MCF 10A (cell line): ENCODE measurements around the gene CC2D1A. TPM values are rescaled to one million over a fixed set of nuclear protein-coding genes. Genes with fewer than 3 reads are reported as not detected.

Experiments used
- BruUV-seq: library from RNA; stranded (reverse); fragments of 400-500 nt; replicated peaks from 2 replicates; lab custom pipeline; 2021; lab: Mats Ljungman, UMichigan
- CTCF ChIA-PET: fragments of 300-600 bp; sonication (Branson Sonifier 250); formaldehyde crosslinking; extraction: SDS; loops from one replicate; lab custom pipeline; 2021; ENCODE audit warnings: antibody characterized with exemption, inconsistent platforms; lab: Yijun Ruan, JAX
- POLR2A ChIA-PET: fragments of 300-600, 350-650 bp; sonication (Branson Sonifier 250); formaldehyde crosslinking; extraction: SDS; loops from one replicate; lab custom pipeline; 2020; ENCODE audit warnings: antibody characterized with exemption, inconsistent platforms; lab: Yijun Ruan, JAX
- DNase-seq: peaks from one replicate; pipeline ENCODE4 v3.0.0-alpha.2; 2018; ENCODE audit not compliant: unreplicated experiment
- H3K27ac Mint-ChIP-seq: one replicate; pipeline ENCODE4 v1.8.0; 2022; ENCODE audit warnings: mild to moderate bottlenecking, low read depth, mixed read lengths; ENCODE audit not compliant: unreplicated experiment
- H3K27me3 Mint-ChIP-seq: one replicate; pipeline ENCODE4 v1.8.0; 2022; ENCODE audit warnings: mixed read lengths; ENCODE audit not compliant: insufficient read depth, unreplicated experiment
- H3K36me3 Mint-ChIP-seq: one replicate; pipeline ENCODE4 v1.8.0; 2022; ENCODE audit warnings: mild to moderate bottlenecking, moderate library complexity, mixed read lengths; ENCODE audit not compliant: insufficient read depth, unreplicated experiment
- H3K4me1 Mint-ChIP-seq: one replicate; pipeline ENCODE4 v1.8.0; 2022; ENCODE audit warnings: mixed read lengths; ENCODE audit not compliant: insufficient read depth, unreplicated experiment
- H3K4me3 Mint-ChIP-seq: one replicate; pipeline ENCODE4 v1.8.0; 2022; ENCODE audit warnings: mild to moderate bottlenecking, moderate library complexity, mixed read lengths; ENCODE audit not compliant: unreplicated experiment
- H3K9me3 Mint-ChIP-seq: one replicate; pipeline ENCODE4 v1.8.0; 2022; ENCODE audit warnings: mixed read lengths; ENCODE audit not compliant: unreplicated experiment
- CTCF ChIP-seq: fragments of 200-600 bp; IDR thresholded peaks from one replicate; pipeline ENCODE4 v1.8.0; 2022; ENCODE audit warnings: antibody characterized with exemption, mild to moderate bottlenecking; ENCODE audit not compliant: unreplicated experiment
- intact Hi-C: fragments of 100-400 bp; cut with micrococcal nuclease; formaldehyde crosslinking; loops from 2 replicates; pipeline ENCODE4 v1.14.1; 2022
- total RNA-seq: library from RNA; stranded (reverse); gene quantifications from 2 replicates; pipeline ENCODE4 v1.2.3, GENCODE V29; 2022

The CC2D1A gene
- total RNA-seq, 1 experiment from 2014 or later: 36.7 TPM

GRCh38 chr19:13892870-13893269 is 13.1 kb upstream of the CC2D1A start:
- Mint-ChIP-seq H3K27me3 (no peaks in the 10 kb centered on the region), H3K27ac (no peak overlapping the region), H3K4me3 (no peak overlapping the region), H3K4me1 (no peaks in the 10 kb centered on the region), H3K36me3 (no peaks in the 10 kb centered on the region), H3K9me3 (no peaks in the 10 kb centered on the region)
- CTCF ChIA-PET: interaction anchor here (0.5 to 0.7 kb wide), 2 partner anchors 121 to 612 kb away, joined by 3 read pairs; no protein-coding TSS in a partner anchor
- intact Hi-C loops: no loop called here
- BruUV-seq: no TSS peak
- no peak for TF ChIP-seq CTCF
- POLR2A ChIA-PET: no interaction called here
- DNase-seq: no peak

- ChIA-PET POLR2A (no interaction called here), CTCF (interaction anchor here (1.2 kb wide), 1 partner anchor 9 kb away, joined by 3 read pairs; no protein-coding TSS in a partner anchor)
- no peak overlapping the region for H3K27ac Mint-ChIP-seq
- H3K4me1 Mint-ChIP-seq: no peaks in the 10 kb centered on the region
- H3K9me3 Mint-ChIP-seq: no peaks in the 10 kb centered on the region
- no peaks in the 10 kb centered on the region for H3K36me3 Mint-ChIP-seq
- intact Hi-C loops: no loop called here
- no peaks in the 10 kb centered on the region for H3K27me3 Mint-ChIP-seq
- DNase-seq: no peak
- no peak overlapping the region for H3K4me3 Mint-ChIP-seq
- no TSS peak for BruUV-seq
- no peak for TF ChIP-seq CTCF
These were observed 11.4 kb upstream of the CC2D1A start for GRCh38 chr19:13894552-13894951.

GRCh38 chr19:13896227-13896626 is 9.8 kb upstream of the CC2D1A start:
- ChIA-PET CTCF (no interaction called here), POLR2A (no interaction called here)
- intact Hi-C loops: no loop called here

GRCh38 chr19:13899393-13899792 is 6.6 kb upstream of the CC2D1A start:
- no peak overlapping the region for H3K4me3 Mint-ChIP-seq
- intact Hi-C loops: no loop called here
- no peak for DNase-seq
- H3K27ac Mint-ChIP-seq: no peak overlapping the region
- no TSS peak for BruUV-seq
- no peaks in the 10 kb centered on the region for H3K27me3 Mint-ChIP-seq
- ChIA-PET POLR2A (no interaction called here), CTCF (interaction anchor here (0.6 kb wide), 1 partner anchor 14 kb away, joined by 4 read pairs; no protein-coding TSS in a partner anchor)
- H3K4me1 Mint-ChIP-seq: no peaks in the 10 kb centered on the region
- no peaks in the 10 kb centered on the region for H3K9me3 Mint-ChIP-seq
- TF ChIP-seq CTCF: no peak
- no peaks in the 10 kb centered on the region for H3K36me3 Mint-ChIP-seq

More at GRCh38 chr19:13896227-13896626, 9.8 kb upstream of the CC2D1A start:
- Mint-ChIP-seq H3K4me3 (no peak overlapping the region), H3K27me3 (no peaks in the 10 kb centered on the region), H3K27ac (no peak overlapping the region), H3K4me1 (no peaks in the 10 kb centered on the region), H3K36me3 (no peaks in the 10 kb centered on the region), H3K9me3 (no peaks in the 10 kb centered on the region)
- no TSS peak for BruUV-seq
- no peak for DNase-seq
- no peak for TF ChIP-seq CTCF
